K562 (cell line): ENCODE measurements around the gene FBXO48. TPM values are rescaled to one million over a fixed set of nuclear protein-coding genes. Genes with fewer than 3 reads are reported as not detected.

ENCODE experiments used
- ATAC-seq: fragments of 200-7000 bp; cut with Tn5 transposase; 3 replicates; pipeline ENCODE4 v1.9.1; 2020; ENCODE audit warnings: moderate library complexity
- BruUV-seq: library from RNA; stranded (reverse); fragments of 400-500 nt; replicated peaks from 2 replicates; lab custom pipeline; 2021; lab: Mats Ljungman, UMichigan
- CTCF ChIA-PET: fragments of 300-600 bp; formaldehyde crosslinking; extraction: SDS; loops from one replicate; lab custom pipeline; 2021; ENCODE audit warnings: low intra/inter-chr PET ratio; lab: Yijun Ruan, JAX
- POLR2A ChIA-PET: fragments of 300-600, 350-650 bp; sonication (Branson Sonifier 250); formaldehyde crosslinking; extraction: SDS; loops from one replicate; lab custom pipeline; 2021; ENCODE audit warnings: antibody characterized with exemption, inconsistent platforms; lab: Yijun Ruan, JAX
- DNase-seq, 4 experiments: peaks; one replicate each; pipeline versions ENCODE4 v3.0.0 to v3.0.0-alpha.2; 2011 to 2018; ENCODE audit warnings: low spot score in 3 of 4, mixed read lengths in 3 of 4; ENCODE audit errors: extremely low read depth in 1 of 4
- FAIRE-seq: peaks from 2 replicates; lab custom pipeline; 2011; peaks lifted over from hg19 to GRCh38; lab: Jason Lieb, UNC
- H2AFZ ChIP-seq: 2 replicates; pipeline ENCODE4 v1.6.0; 2011; ENCODE audit warnings: low read depth, low read length, control low read depth, inconsistent platforms
- H3K27ac ChIP-seq: fragments of 200-600 bp; 3 replicates; pipeline ENCODE4 v1.8.0; 2011; ENCODE audit warnings: low read depth, mild to moderate bottlenecking, control low read depth, inconsistent platforms, low read length, moderate library complexity, mixed read lengths; ENCODE audit errors: extremely low read depth
- H3K27me3 ChIP-seq, 2 experiments: fragments of 300-600 bp in 1 of 2; 2 replicates in 1 of 2; 3 replicates in 1 of 2; pipeline versions ENCODE4 v1.6.0 to v1.8.0; 2011; ENCODE audit warnings: inconsistent platforms in 2 of 2, low read length in 2 of 2, mild to moderate bottlenecking in 1 of 2, mixed read lengths in 1 of 2, moderate library complexity in 1 of 2; ENCODE audit not compliant: control insufficient read depth in 2 of 2, insufficient read depth in 2 of 2
- H3K36me3 ChIP-seq: fragments of 300-600 bp; 3 replicates; pipeline ENCODE4 v1.8.0; 2011; ENCODE audit warnings: mild to moderate bottlenecking, low read length, inconsistent platforms; ENCODE audit not compliant: control insufficient read depth, insufficient read depth
- H3K4me1 ChIP-seq, 2 experiments: fragments of 200-600 bp in 1 of 2; replicated peaks in 1 of 2; 2 replicates in 1 of 2; 3 replicates in 1 of 2; pipeline versions ENCODE4 v1.5.1 to v1.8.0; 2011; ENCODE audit warnings: inconsistent platforms in 2 of 2, low read length in 2 of 2, mild to moderate bottlenecking in 1 of 2, mixed read lengths in 1 of 2, moderate library complexity in 1 of 2; ENCODE audit not compliant: control insufficient read depth in 2 of 2, insufficient read depth in 2 of 2
- H3K4me2 ChIP-seq: 2 replicates; pipeline ENCODE4 v1.6.1; 2011; ENCODE audit warnings: low read length, control low read depth, inconsistent platforms, mixed read lengths; ENCODE audit not compliant: insufficient read depth
- H3K4me3 ChIP-seq: fragments of 200-600 bp; sonication (generic), shearing (Covaris generic); 2 replicates; pipeline ENCODE4 v1.5.1; 2016; ENCODE audit warnings: control low read depth, inconsistent platforms
- H3K79me2 ChIP-seq: fragments of 200-600 bp; 3 replicates; pipeline ENCODE4 v1.8.0; 2011; ENCODE audit warnings: low read length, inconsistent platforms; ENCODE audit not compliant: control insufficient read depth, insufficient read depth
- H3K9ac ChIP-seq, 2 experiments: 2 replicates each; pipeline versions ENCODE4 v1.6.0 to v1.6.1; 2011; ENCODE audit warnings: low read depth in 2 of 2, low read length in 2 of 2, control low read depth in 1 of 2, inconsistent platforms in 1 of 2, mild to moderate bottlenecking in 1 of 2, mixed read lengths in 1 of 2; ENCODE audit not compliant: insufficient read depth in 1 of 2
- H3K9me1 ChIP-seq: one replicate; pipeline ENCODE4 v1.6.0; 2011; ENCODE audit warnings: inconsistent platforms, mild to moderate bottlenecking, low read length, moderate library complexity; ENCODE audit not compliant: control insufficient read depth, insufficient read depth
- H3K9me3 ChIP-seq: replicated peaks from 2 replicates; pipeline ENCODE4 v1.5.1; 2011; ENCODE audit warnings: low read depth, low read length, inconsistent platforms; ENCODE audit not compliant: control insufficient read depth, insufficient read depth
- H4K20me1 ChIP-seq: replicated peaks from 2 replicates; pipeline ENCODE4 v1.6.1; 2011; ENCODE audit warnings: low read length, inconsistent platforms, mixed read lengths; ENCODE audit not compliant: control insufficient read depth, insufficient read depth
- CREB3L1 ChIP-seq: fragments of 450-650 bp; IDR thresholded peaks from 2 replicates; pipeline ENCODE4 v1.6.1; 2014; ENCODE audit warnings: low read depth, mild to moderate bottlenecking, moderate library complexity, borderline replicate concordance
- PHF21A ChIP-seq: fragments of 450-650 bp; IDR thresholded peaks from 2 replicates; pipeline ENCODE4 v1.6.1; 2017; ENCODE audit warnings: low read depth, borderline replicate concordance
- POLR2B ChIP-seq: fragments of 450-650 bp; IDR thresholded peaks from 2 replicates; pipeline ENCODE4 v1.6.1; 2018; ENCODE audit warnings: low read depth; ENCODE audit not compliant: partially characterized antibody
- ZNF175 ChIP-seq: fragments of 200-800 bp; sonication (Bioruptor generic); IDR thresholded peaks from 2 replicates; pipeline ENCODE4 v1.6.1; 2016; ENCODE audit warnings: low read depth, mild to moderate bottlenecking, missing genetic modification characterization, missing compliant biosample characterization
- WGBS: fragments of 100-300 bp; shearing (Covaris generic); methylation state at CpG from one replicate; pipeline ENCODE4 v1.1.6; 2016; ENCODE audit warnings: low coverage, mixed read lengths; ENCODE audit not compliant: insufficient coverage; ENCODE audit errors: missing lambda C conversion rate; 5-methylcytosine and 5-hydroxymethylcytosine counted together
- in situ Hi-C: fragments of 300-500 bp; cut with MboI; formaldehyde crosslinking; loops from 4 replicates; pipeline ENCODE4 v1.15.0; 2018; ENCODE audit warnings: inconsistent platforms, mixed read lengths
- intact Hi-C: fragments of 100-400 bp; cut with micrococcal nuclease; formaldehyde crosslinking; loops from 2 replicates; pipeline ENCODE4 v1.14.2; 2022
- polyA plus RNA-seq, 8 experiments: library from polyadenylated mRNA; depleted of rRNA in 4 of 8; stranded (reverse) in 5 of 8; unstranded in 3 of 8; fragments of >200 nt; fragmentation: Nextera tagmentation in 2 of 8; fragmentation: Illumina TruSeq in 1 of 8; extraction: Ambion mirVana in 2 of 8; extraction: Trizol in 1 of 8; gene quantifications; 2 replicates each; pipeline versions ENCODE4 v1.2.1 to v1.2.3, GENCODE V29; 2011 to 2014; ENCODE audit warnings: inconsistent platforms in 1 of 8, missing spikeins in 1 of 8
- total RNA-seq, 7 experiments: library from RNA; depleted of rRNA in 6 of 7; stranded (reverse); fragments of >200 nt in 6 of 7; fragmentation: Illumina TruSeq in 2 of 7; extraction: Trizol in 2 of 7; gene quantifications; 2 replicates each; pipeline versions ENCODE4 v1.2.1 to v1.2.3, GENCODE V29; 2011 to 2021; ENCODE audit warnings: low replicate concordance in 1 of 7
- TF ChIP-seq, protein P1 (sequence below): sonication (generic); formaldehyde crosslinking; IDR thresholded peaks from 2 replicates; pipeline ENCODE4 v1.9.0; 2022; ENCODE audit warnings: mild to moderate bottlenecking, missing genetic modification reagents
- TF ChIP-seq, protein P2 (sequence below), 2 experiments: fragments of 450-650 bp; formaldehyde crosslinking in 1 of 2; IDR thresholded peaks; 2 replicates each; pipeline versions ENCODE4 v1.4.0 to v1.6.1; 2014 to 2020; ENCODE audit warnings: mild to moderate bottlenecking in 2 of 2, borderline replicate concordance in 1 of 2, low read depth in 1 of 2
- TF ChIP-seq, protein P3 (sequence below): sonication (generic); formaldehyde crosslinking; IDR thresholded peaks from 2 replicates; pipeline ENCODE4 v1.8.0; 2023; ENCODE audit warnings: mild to moderate bottlenecking, missing genetic modification reagents

FBXO48 gene
- total and polyA plus RNA-seq, 9 of the 15 experiments (the other 6 are each of a cell fraction or from before 2014, with no cell fraction given): 0.36 to 1.8 (median 0.73) TPM

DNA sequence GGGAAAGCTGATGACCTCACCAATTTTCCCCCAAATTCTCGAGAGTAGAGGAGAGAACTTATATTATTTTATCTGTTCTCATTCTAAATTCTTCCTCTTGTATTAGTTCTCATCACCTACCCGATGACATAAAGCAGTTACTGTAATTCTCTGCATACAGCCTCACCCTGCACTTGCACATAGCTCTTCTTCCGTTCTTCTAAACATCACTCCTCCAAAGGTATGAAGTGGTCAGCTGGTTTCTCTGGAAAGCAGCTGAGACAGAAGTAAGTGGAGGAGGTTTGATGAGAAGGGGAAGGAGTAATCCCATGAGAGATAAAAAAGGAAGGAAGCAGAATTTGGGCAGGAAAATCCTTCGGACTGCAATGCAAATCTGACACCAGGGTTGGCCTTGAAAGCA, 39.0 kb downstream of the FBXO48 start:
- no peaks in the 10 kb centered on the region; a peak in 1 of 5 replicates for H3K27me3 ChIP-seq
- H3K79me2 ChIP-seq: no peaks in the 10 kb centered on the region
- ATAC-seq (no peak), DNase-seq (no peak), FAIRE-seq (no peak)
- intact Hi-C loops (no loop called here), in situ Hi-C loops (no loop called here)
- peaks cover 12 to 46% of the 10 kb centered on the region in 2 experiments for H3K4me1 ChIP-seq
- H3K4me2 ChIP-seq: no peak overlapping the region
- WGBS: 26% methylated on average over 4 of the region's 4 CpGs
- H3K4me3 ChIP-seq: no peak overlapping the region
- CTCF ChIA-PET: no interaction called here
- H3K36me3 ChIP-seq: no peaks in the 10 kb centered on the region
- no peak overlapping the region for H3K27ac ChIP-seq
- no peaks in the 10 kb centered on the region for H3K9me1 ChIP-seq
- no peaks in the 10 kb centered on the region for H3K9me3 ChIP-seq
- BruUV-seq: no TSS peak
- H3K9ac ChIP-seq: no peak overlapping the region
- H4K20me1 ChIP-seq: no peaks in the 10 kb centered on the region
- POLR2A ChIA-PET: interaction anchor here (4.4 kb wide), 1 partner anchor 13 kb away, joined by 21 read pairs; no protein-coding TSS in a partner anchor
- no peak overlapping the region for H2AFZ ChIP-seq
- TF ChIP-seq CREB3L1: no peak
- TF ChIP-seq, protein P1, sequence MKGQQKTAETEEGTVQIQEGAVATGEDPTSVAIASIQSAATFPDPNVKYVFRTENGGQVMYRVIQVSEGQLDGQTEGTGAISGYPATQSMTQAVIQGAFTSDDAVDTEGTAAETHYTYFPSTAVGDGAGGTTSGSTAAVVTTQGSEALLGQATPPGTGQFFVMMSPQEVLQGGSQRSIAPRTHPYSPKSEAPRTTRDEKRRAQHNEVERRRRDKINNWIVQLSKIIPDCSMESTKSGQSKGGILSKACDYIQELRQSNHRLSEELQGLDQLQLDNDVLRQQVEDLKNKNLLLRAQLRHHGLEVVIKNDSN (CRISPR knock-in tag): no peak
- TF ChIP-seq, protein P2, sequence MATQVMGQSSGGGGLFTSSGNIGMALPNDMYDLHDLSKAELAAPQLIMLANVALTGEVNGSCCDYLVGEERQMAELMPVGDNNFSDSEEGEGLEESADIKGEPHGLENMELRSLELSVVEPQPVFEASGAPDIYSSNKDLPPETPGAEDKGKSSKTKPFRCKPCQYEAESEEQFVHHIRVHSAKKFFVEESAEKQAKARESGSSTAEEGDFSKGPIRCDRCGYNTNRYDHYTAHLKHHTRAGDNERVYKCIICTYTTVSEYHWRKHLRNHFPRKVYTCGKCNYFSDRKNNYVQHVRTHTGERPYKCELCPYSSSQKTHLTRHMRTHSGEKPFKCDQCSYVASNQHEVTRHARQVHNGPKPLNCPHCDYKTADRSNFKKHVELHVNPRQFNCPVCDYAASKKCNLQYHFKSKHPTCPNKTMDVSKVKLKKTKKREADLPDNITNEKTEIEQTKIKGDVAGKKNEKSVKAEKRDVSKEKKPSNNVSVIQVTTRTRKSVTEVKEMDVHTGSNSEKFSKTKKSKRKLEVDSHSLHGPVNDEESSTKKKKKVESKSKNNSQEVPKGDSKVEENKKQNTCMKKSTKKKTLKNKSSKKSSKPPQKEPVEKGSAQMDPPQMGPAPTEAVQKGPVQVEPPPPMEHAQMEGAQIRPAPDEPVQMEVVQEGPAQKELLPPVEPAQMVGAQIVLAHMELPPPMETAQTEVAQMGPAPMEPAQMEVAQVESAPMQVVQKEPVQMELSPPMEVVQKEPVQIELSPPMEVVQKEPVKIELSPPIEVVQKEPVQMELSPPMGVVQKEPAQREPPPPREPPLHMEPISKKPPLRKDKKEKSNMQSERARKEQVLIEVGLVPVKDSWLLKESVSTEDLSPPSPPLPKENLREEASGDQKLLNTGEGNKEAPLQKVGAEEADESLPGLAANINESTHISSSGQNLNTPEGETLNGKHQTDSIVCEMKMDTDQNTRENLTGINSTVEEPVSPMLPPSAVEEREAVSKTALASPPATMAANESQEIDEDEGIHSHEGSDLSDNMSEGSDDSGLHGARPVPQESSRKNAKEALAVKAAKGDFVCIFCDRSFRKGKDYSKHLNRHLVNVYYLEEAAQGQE (IDR thresholded peaks at IDR 0.05; ENCODE audit: borderline replicate concordance): no peak
- TF ChIP-seq, protein P2 (CRISPR knock-in tag; IDR thresholded peaks at IDR 0.05; ENCODE audit: low read depth): no peak
- no peak for TF ChIP-seq POLR2B
- TF ChIP-seq, protein P3, sequence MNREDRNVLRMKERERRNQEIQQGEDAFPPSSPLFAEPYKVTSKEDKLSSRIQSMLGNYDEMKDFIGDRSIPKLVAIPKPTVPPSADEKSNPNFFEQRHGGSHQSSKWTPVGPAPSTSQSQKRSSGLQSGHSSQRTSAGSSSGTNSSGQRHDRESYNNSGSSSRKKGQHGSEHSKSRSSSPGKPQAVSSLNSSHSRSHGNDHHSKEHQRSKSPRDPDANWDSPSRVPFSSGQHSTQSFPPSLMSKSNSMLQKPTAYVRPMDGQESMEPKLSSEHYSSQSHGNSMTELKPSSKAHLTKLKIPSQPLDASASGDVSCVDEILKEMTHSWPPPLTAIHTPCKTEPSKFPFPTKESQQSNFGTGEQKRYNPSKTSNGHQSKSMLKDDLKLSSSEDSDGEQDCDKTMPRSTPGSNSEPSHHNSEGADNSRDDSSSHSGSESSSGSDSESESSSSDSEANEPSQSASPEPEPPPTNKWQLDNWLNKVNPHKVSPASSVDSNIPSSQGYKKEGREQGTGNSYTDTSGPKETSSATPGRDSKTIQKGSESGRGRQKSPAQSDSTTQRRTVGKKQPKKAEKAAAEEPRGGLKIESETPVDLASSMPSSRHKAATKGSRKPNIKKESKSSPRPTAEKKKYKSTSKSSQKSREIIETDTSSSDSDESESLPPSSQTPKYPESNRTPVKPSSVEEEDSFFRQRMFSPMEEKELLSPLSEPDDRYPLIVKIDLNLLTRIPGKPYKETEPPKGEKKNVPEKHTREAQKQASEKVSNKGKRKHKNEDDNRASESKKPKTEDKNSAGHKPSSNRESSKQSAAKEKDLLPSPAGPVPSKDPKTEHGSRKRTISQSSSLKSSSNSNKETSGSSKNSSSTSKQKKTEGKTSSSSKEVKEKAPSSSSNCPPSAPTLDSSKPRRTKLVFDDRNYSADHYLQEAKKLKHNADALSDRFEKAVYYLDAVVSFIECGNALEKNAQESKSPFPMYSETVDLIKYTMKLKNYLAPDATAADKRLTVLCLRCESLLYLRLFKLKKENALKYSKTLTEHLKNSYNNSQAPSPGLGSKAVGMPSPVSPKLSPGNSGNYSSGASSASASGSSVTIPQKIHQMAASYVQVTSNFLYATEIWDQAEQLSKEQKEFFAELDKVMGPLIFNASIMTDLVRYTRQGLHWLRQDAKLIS (CRISPR knock-in tag): no peak
- TF ChIP-seq ZNF175: no peak
- no peak for TF ChIP-seq PHF21A
